Activated naive CD4-positive, alpha-beta T cell treated with anti-CD3 and anti-CD28 coated beads for 36 hours (primary cell): ENCODE data around the gene TRIM9. TPM values are rescaled to one million over a fixed set of nuclear protein-coding genes. Genes with fewer than 3 reads are reported as not detected.
"Not testable (repeated sequence)": the region's sequence is repeated elsewhere in the genome, so short reads cannot be mapped to it uniquely, and the experiment has no call there.

Source experiments
- CTCF ChIA-PET: fragments of 350-600 bp; sonication (Branson Sonifier 250); formaldehyde crosslinking; loops from one replicate; lab custom pipeline; 2021; ENCODE audit warnings: antibody characterized with exemption; lab: Charles Lee
- DNase-seq: peaks from one replicate; pipeline ENCODE4 v3.0.0-alpha.2; 2020
- H3K27ac Mint-ChIP-seq: one replicate; pipeline ENCODE4 v1.8.0; 2021; ENCODE audit warnings: mild to moderate bottlenecking, mixed read lengths
- H3K27me3 Mint-ChIP-seq: one replicate; pipeline ENCODE4 v1.8.0; 2021; ENCODE audit warnings: low read depth, mixed read lengths
- H3K36me3 Mint-ChIP-seq: one replicate; pipeline ENCODE4 v1.8.0; 2021; ENCODE audit warnings: low read depth, mixed read lengths
- H3K4me1 Mint-ChIP-seq: one replicate; pipeline ENCODE4 v1.8.0; 2021; ENCODE audit warnings: low read depth, mixed read lengths
- H3K4me3 Mint-ChIP-seq: one replicate; pipeline ENCODE4 v1.8.0; 2021; ENCODE audit warnings: mild to moderate bottlenecking, moderate library complexity, mixed read lengths
- H3K9me3 Mint-ChIP-seq: one replicate; pipeline ENCODE4 v1.8.0; 2021; ENCODE audit warnings: mixed read lengths
- intact Hi-C: fragments of 100-400 bp; cut with micrococcal nuclease; formaldehyde crosslinking; loops from one replicate; pipeline ENCODE4 v1.15.1; 2023
- total RNA-seq, 2 experiments: library from RNA; stranded (reverse); gene quantifications; one replicate each; pipeline ENCODE4 v1.2.3, GENCODE V29; 2021

The TRIM9 gene
- total RNA-seq, 2 experiments from 2014 or later, result 0.76 to 1.1 TPM

GRCh38 chr14:51008446-51008845, 86.5 kb downstream of the TRIM9 start:
- Mint-ChIP-seq H3K36me3 (no peaks in the 10 kb centered on the region), H3K4me1 (no peaks in the 10 kb centered on the region), H3K4me3 (no peak overlapping the region), H3K27ac (no peak overlapping the region), H3K27me3 (no peaks in the 10 kb centered on the region), H3K9me3 (no peaks in the 10 kb centered on the region)
- intact Hi-C loops, result no loop called here
- no peak for DNase-seq
- CTCF ChIA-PET, result interaction anchor here (1.1 kb wide), 1 partner anchor 772 kb away, joined by 3 read pairs; no protein-coding TSS in a partner anchor

GRCh38 chr14:51006781-51007211, 88.1 kb downstream of the TRIM9 start:
- intact Hi-C loops, result no loop called here
- DNase-seq, result no peak
- CTCF ChIA-PET, result no interaction called here
- Mint-ChIP-seq H3K36me3 (no peaks in the 10 kb centered on the region), H3K9me3 (no peaks in the 10 kb centered on the region), H3K27me3 (no peaks in the 10 kb centered on the region), H3K4me3 (no peak overlapping the region), H3K27ac (no peak overlapping the region), H3K4me1 (no peaks in the 10 kb centered on the region)

- DNase-seq, result no peak
- H3K27ac Mint-ChIP-seq, result no peak overlapping the region
- no peaks in the 10 kb centered on the region for H3K9me3 Mint-ChIP-seq
- H3K4me1 Mint-ChIP-seq, result no peaks in the 10 kb centered on the region
- CTCF ChIA-PET, result interaction anchor here (0.9 kb wide), 1 partner anchor 17 kb away, joined by 3 read pairs; no protein-coding TSS in a partner anchor
- H3K4me3 Mint-ChIP-seq, result no peak overlapping the region
- H3K36me3 Mint-ChIP-seq, result no peaks in the 10 kb centered on the region
- no peaks in the 10 kb centered on the region for H3K27me3 Mint-ChIP-seq
- intact Hi-C loops, result no loop called here
Observed at GRCh38 chr14:51006324-51006723, 88.6 kb downstream of the TRIM9 start.

GRCh38 chr14:51004801-51005526, 89.9 kb downstream of the TRIM9 start:
- CTCF ChIA-PET, result interaction anchor here (1.1 kb wide), 1 partner anchor 37 kb away, joined by 5 read pairs; no protein-coding TSS in a partner anchor
- Mint-ChIP-seq H3K4me3 (no peak overlapping the region), H3K36me3 (no peaks in the 10 kb centered on the region)

GRCh38 chr14:51004352-51004800, 90.5 kb downstream of the TRIM9 start:
- no peaks in the 10 kb centered on the region for H3K4me1 Mint-ChIP-seq
- intact Hi-C loops, result no loop called here
- H3K36me3 Mint-ChIP-seq, result no peaks in the 10 kb centered on the region
- no peaks in the 10 kb centered on the region for H3K9me3 Mint-ChIP-seq
- H3K4me3 Mint-ChIP-seq, result no peak overlapping the region
- H3K27ac Mint-ChIP-seq, result no peak overlapping the region
- H3K27me3 Mint-ChIP-seq, result no peaks in the 10 kb centered on the region
- no peak for DNase-seq
- CTCF ChIA-PET, result interaction anchor here (0.7 to 1.1 kb wide), 2 partner anchors 38 to 53 kb away, joined by 3 to 5 read pairs; no protein-coding TSS in a partner anchor

More at GRCh38 chr14:51004801-51005526, 89.9 kb downstream of the TRIM9 start:
- intact Hi-C loops, result no loop called here
- Mint-ChIP-seq H3K9me3 (no peaks in the 10 kb centered on the region), H3K27me3 (no peaks in the 10 kb centered on the region), H3K27ac (no peak overlapping the region), H3K4me1 (no peaks in the 10 kb centered on the region)
- DNase-seq, result no peak

GRCh38 chr14:51002406-51002999, 92.4 kb downstream of the TRIM9 start:
- no peaks in the 10 kb centered on the region for H3K36me3 Mint-ChIP-seq
- no peak overlapping the region for H3K27ac Mint-ChIP-seq
- no peak for DNase-seq
- H3K27me3 Mint-ChIP-seq, result no peaks in the 10 kb centered on the region
- no peak overlapping the region for H3K4me3 Mint-ChIP-seq
- H3K9me3 Mint-ChIP-seq, result no peaks in the 10 kb centered on the region
- CTCF ChIA-PET, result no interaction called here
- intact Hi-C loops, result no loop called here
- H3K4me1 Mint-ChIP-seq, result no peaks in the 10 kb centered on the region

GRCh38 chr14:51000566-51000965, 94.3 kb downstream of the TRIM9 start:
- Mint-ChIP-seq H3K27me3 (no peaks in the 10 kb centered on the region), H3K4me1 (no peaks in the 10 kb centered on the region), H3K9me3 (no peaks in the 10 kb centered on the region), H3K27ac (no peak overlapping the region), H3K36me3 (no peaks in the 10 kb centered on the region), H3K4me3 (no peak overlapping the region)
- intact Hi-C loops, result no loop called here
- CTCF ChIA-PET, result no interaction called here
- no peak for DNase-seq

GRCh38 chr14:50999726-51000125, 95.2 kb downstream of the TRIM9 start:
- intact Hi-C loops, result no loop called here
- Mint-ChIP-seq H3K36me3 (no peaks in the 10 kb centered on the region), H3K27me3 (no peaks in the 10 kb centered on the region), H3K27ac (no peak overlapping the region), H3K9me3 (no peaks in the 10 kb centered on the region), H3K4me1 (no peaks in the 10 kb centered on the region), H3K4me3 (no peak overlapping the region)
- no peak for DNase-seq
- CTCF ChIA-PET, result no interaction called here

GRCh38 chr14:50998612-50999011, 96.3 kb downstream of the TRIM9 start:
- Mint-ChIP-seq H3K27me3 (no peaks in the 10 kb centered on the region), H3K9me3 (no peaks in the 10 kb centered on the region), H3K27ac (no peak overlapping the region), H3K4me1 (no peaks in the 10 kb centered on the region), H3K36me3 (no peaks in the 10 kb centered on the region), H3K4me3 (no peak overlapping the region)
- no peak for DNase-seq
- CTCF ChIA-PET, result no interaction called here
- intact Hi-C loops, result no loop called here

GRCh38 chr14:50997712-50998111, 97.2 kb downstream of the TRIM9 start:
- CTCF ChIA-PET, result no interaction called here
- Mint-ChIP-seq H3K27me3 (no peaks in the 10 kb centered on the region), H3K27ac (no peak overlapping the region), H3K9me3 (no peaks in the 10 kb centered on the region), H3K4me1 (no peaks in the 10 kb centered on the region), H3K4me3 (no peak overlapping the region), H3K36me3 (no peaks in the 10 kb centered on the region)
- no peak for DNase-seq
- intact Hi-C loops, result no loop called here

- H3K4me1 Mint-ChIP-seq, CTCF ChIA-PET, H3K36me3 Mint-ChIP-seq, H3K4me3 Mint-ChIP-seq, H3K27me3 Mint-ChIP-seq, intact Hi-C loops, H3K9me3 Mint-ChIP-seq, H3K27ac Mint-ChIP-seq, DNase-seq: not testable (repeated sequence)
Observed at GRCh38 chr14:50994158-50994557, 100.7 kb downstream of the TRIM9 start.

- H3K36me3 Mint-ChIP-seq, result no peaks in the 10 kb centered on the region
- CTCF ChIA-PET, result interaction anchor here (1.6 kb wide), 1 partner anchor 12 kb away, joined by 3 read pairs; no protein-coding TSS in a partner anchor
Observed at GRCh38 chr14:50985859-50986331, 109.0 kb downstream of the TRIM9 start.

More at GRCh38 chr14:50985859-50986331, 109.0 kb downstream of the TRIM9 start:
- no peak overlapping the region for H3K4me3 Mint-ChIP-seq
- intact Hi-C loops, result no loop called here
- H3K27me3 Mint-ChIP-seq, result peaks cover 3% of the 10 kb centered on the region
- no peak overlapping the region for H3K27ac Mint-ChIP-seq
- no peak for DNase-seq
- H3K4me1 Mint-ChIP-seq, result no peaks in the 10 kb centered on the region
- no peaks in the 10 kb centered on the region for H3K9me3 Mint-ChIP-seq
